Lung (tissue), 12 donors: ENCODE results near the gene PSPH. TPM values are rescaled to one million over a fixed set of nuclear protein-coding genes. Genes with fewer than 3 reads are reported as not detected.
"Not testable (repeated sequence)": the region's sequence is repeated elsewhere in the genome, so short reads cannot be mapped to it uniquely, and the experiment has no call there.

Experiments used
- ATAC-seq: fragments of 200-7000 bp; cut with Tn5 transposase; one replicate; pipeline ENCODE4 v1.9.1; 2020; ENCODE audit warnings: moderate number of reproducible peaks; ENCODE audit not compliant: insufficient read depth, low FRiP score
- DNase-seq, 3 donors: peaks; one replicate each; pipeline ENCODE4 v3.0.0-alpha.2; 2013 to 2017
- H3K27ac ChIP-seq, 2 donors: one replicate each; pipeline ENCODE4 v1.5.1; 2013; ENCODE audit warnings: mild to moderate bottlenecking in 2 of 2, moderate library complexity in 2 of 2, control low read depth in 1 of 2, inconsistent platforms in 1 of 2, low read depth in 1 of 2, low read length in 1 of 2
- H3K27me3 ChIP-seq, 3 donors: one replicate each; pipeline ENCODE4 v1.5.1; 2013; ENCODE audit warnings: low read length in 2 of 3; ENCODE audit not compliant: control insufficient read depth in 3 of 3, insufficient read depth in 3 of 3
- H3K36me3 ChIP-seq, 4 donors: one replicate each; pipeline ENCODE4 v1.5.1; 2013; ENCODE audit warnings: low read length in 4 of 4, mild to moderate bottlenecking in 1 of 4, moderate library complexity in 1 of 4; ENCODE audit not compliant: control insufficient read depth in 4 of 4, insufficient read depth in 4 of 4
- H3K4me1 ChIP-seq, 5 donors: one replicate each; pipeline ENCODE4 v1.5.1; 2013; ENCODE audit warnings: low read length in 5 of 5, mild to moderate bottlenecking in 2 of 5, moderate library complexity in 1 of 5; ENCODE audit not compliant: control insufficient read depth in 5 of 5, insufficient read depth in 5 of 5
- H3K4me3 ChIP-seq: one replicate; pipeline ENCODE4 v1.5.1; 2013; ENCODE audit warnings: mild to moderate bottlenecking, control low read depth, moderate library complexity
- H3K9ac ChIP-seq, 2 donors: one replicate each; pipeline ENCODE4 v1.5.1; 2013; ENCODE audit warnings: low read length in 2 of 2, control low read depth in 1 of 2; ENCODE audit not compliant: insufficient read depth in 1 of 2
- H3K9me3 ChIP-seq, 4 donors: one replicate each; pipeline ENCODE4 v1.5.1; 2013; ENCODE audit warnings: low read length in 3 of 4, mild to moderate bottlenecking in 1 of 4, moderate library complexity in 1 of 4; ENCODE audit not compliant: control insufficient read depth in 4 of 4, insufficient read depth in 3 of 4
- WGBS, 2 donors: extraction: QIAGEN DNeasy Blood & Tissue Kit; methylation state at CpG; one replicate each; pipeline ENCODE4 v1.1.7; 2013; 5-methylcytosine and 5-hydroxymethylcytosine counted together
- polyA plus RNA-seq, 2 donors: library from polyadenylated mRNA; stranded (reverse); fragments of 200-250 nt; gene quantifications; one replicate each; pipeline ENCODE4 v1.2.1, GENCODE V29; 2013
- total RNA-seq, 2 donors: library from RNA; depleted of rRNA in 1 of 2; stranded (reverse); fragments of >200 nt in 1 of 2; gene quantifications; one replicate each; pipeline ENCODE4 v1.2.1, GENCODE V29; 2014 to 2021
- TF ChIP-seq, protein P1 (sequence below): IDR thresholded peaks from 2 replicates; pipeline ENCODE4 v1.5.1; 2012; ENCODE audit warnings: mild to moderate bottlenecking; ENCODE audit errors: control extremely low read depth, extremely low read depth
- donor health status: control.
- donor health status: control.
- donor health status: Bipolar disorder and iron deficiency.
- donor health status: healthy.
- donor health status: DM: yes; HTN: yes; CAD: no.

Gene PSPH
- total and polyA plus RNA-seq, 4 donors, result 5.9 to 18.5 (median 12.3) TPM

DNA sequence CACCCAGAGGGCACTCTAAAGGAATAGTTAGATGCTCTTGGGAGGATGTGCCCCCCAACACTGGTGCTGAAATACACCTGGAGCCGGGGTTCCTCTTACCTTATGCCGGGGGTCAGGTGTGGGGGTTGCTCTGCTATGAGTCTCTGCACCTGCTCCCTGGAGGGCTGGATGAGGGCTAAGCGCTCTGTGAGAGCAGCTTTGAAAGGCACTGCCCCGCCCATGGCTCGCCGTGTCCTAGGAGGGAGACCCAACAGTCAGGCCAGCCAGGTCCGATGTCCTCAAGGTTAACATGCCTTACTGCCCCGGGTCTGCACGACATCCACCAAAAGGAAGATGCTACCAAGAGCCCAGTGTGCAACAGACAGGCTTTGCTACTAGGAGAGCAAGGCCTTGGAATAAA is 31.7 kb downstream of the PSPH start:
- Histone ChIP-seq H3K4me3 (no peak overlapping the region), H3K9me3 (no peaks in the 10 kb centered on the region), H3K27ac (no peak overlapping the region), H3K9ac (no peak overlapping the region), H3K27me3 (no peaks in the 10 kb centered on the region), H3K4me1 (no peaks in the 10 kb centered on the region), H3K36me3 (peaks cover 0 to 6% (median 3%) of the 10 kb centered on the region in 4 donors)
- DNase-seq, result no peak
- WGBS, 2 donors, result 81 to 84% methylated on average over 9 of the region's 9 CpGs
- no peak for ATAC-seq
- TF ChIP-seq, protein P1, sequence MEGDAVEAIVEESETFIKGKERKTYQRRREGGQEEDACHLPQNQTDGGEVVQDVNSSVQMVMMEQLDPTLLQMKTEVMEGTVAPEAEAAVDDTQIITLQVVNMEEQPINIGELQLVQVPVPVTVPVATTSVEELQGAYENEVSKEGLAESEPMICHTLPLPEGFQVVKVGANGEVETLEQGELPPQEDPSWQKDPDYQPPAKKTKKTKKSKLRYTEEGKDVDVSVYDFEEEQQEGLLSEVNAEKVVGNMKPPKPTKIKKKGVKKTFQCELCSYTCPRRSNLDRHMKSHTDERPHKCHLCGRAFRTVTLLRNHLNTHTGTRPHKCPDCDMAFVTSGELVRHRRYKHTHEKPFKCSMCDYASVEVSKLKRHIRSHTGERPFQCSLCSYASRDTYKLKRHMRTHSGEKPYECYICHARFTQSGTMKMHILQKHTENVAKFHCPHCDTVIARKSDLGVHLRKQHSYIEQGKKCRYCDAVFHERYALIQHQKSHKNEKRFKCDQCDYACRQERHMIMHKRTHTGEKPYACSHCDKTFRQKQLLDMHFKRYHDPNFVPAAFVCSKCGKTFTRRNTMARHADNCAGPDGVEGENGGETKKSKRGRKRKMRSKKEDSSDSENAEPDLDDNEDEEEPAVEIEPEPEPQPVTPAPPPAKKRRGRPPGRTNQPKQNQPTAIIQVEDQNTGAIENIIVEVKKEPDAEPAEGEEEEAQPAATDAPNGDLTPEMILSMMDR, result no peak

DNA sequence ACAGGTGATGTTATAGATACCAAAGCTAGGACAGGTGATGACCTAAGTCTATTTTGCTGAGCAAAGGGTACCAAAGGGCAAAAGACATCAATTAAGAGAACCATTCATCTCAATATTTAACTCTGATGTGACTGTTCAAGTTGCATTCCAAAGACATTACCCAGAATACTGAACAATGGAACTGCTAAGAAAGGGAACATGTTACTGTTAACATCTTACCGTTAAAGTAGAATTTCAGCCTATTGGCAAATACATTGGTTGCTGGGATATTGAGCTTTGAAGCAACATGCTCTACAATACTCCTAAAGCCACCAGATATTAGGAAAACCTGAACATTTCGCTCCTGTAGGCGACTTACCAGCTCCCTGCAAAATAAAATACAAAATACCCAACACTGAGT is 34.2 kb downstream of the PSPH start:
- H3K36me3 ChIP-seq, ATAC-seq, H3K9me3 ChIP-seq, H3K27me3 ChIP-seq, H3K27ac ChIP-seq, H3K4me1 ChIP-seq, H3K9ac ChIP-seq, H3K4me3 ChIP-seq, DNase-seq: not testable (repeated sequence)
- 94 to 98% methylated on average over 3 of the region's 3 CpGs for WGBS, 2 donors

GRCh38 chr7:56009695-56010094 is 41.5 kb downstream of the PSPH start:
- WGBS, 2 donors, result 76 to 80% methylated on average over 7 of the region's 7 CpGs
- no peak overlapping the region for H3K9ac ChIP-seq
- DNase-seq (peak; percentile 16 to 48 (median 18)), ATAC-seq (no peak)
- H3K9me3 ChIP-seq, result no peaks in the 10 kb centered on the region
- H3K36me3 ChIP-seq, result peaks cover 0 to 4% (median 1%) of the 10 kb centered on the region in 4 donors
- TF ChIP-seq, protein P1, result no peak
- H3K27me3 ChIP-seq, result no peaks in the 10 kb centered on the region
- H3K4me1 ChIP-seq, result peaks cover 0 to 4% (median 0%) of the 10 kb centered on the region in 5 donors
- H3K4me3 ChIP-seq, result no peak overlapping the region
- H3K27ac ChIP-seq, result no peak overlapping the region

- 86 to 92% methylated on average over 9 of the region's 9 CpGs for WGBS, 2 donors
- no peak overlapping the region for H3K27ac ChIP-seq
- no peak overlapping the region for H3K9ac ChIP-seq
- no peaks in the 10 kb centered on the region for H3K9me3 ChIP-seq
- H3K27me3 ChIP-seq, result no peaks in the 10 kb centered on the region
- no peak overlapping the region for H3K4me3 ChIP-seq
- peaks cover 0 to 4% (median 0%) of the 10 kb centered on the region in 5 donors for H3K4me1 ChIP-seq
- DNase-seq (no peak), ATAC-seq (no peak)
- TF ChIP-seq, protein P1, result no peak
- H3K36me3 ChIP-seq, result no peaks in the 10 kb centered on the region
Measured at GRCh38 chr7:56007891-56008290, 43.4 kb downstream of the PSPH start.
